Esophagus muscularis mucosa (tissue), 3 donors: ENCODE results near the gene MAGI1.

Experiments
- CTCF ChIP-seq, 3 experiments: fragments of 200-600 bp in 2 of 3; fragments of 450-650 bp in 1 of 3; sonication (generic) in 2 of 3; IDR thresholded peaks; one replicate each; pipeline ENCODE4 v1.5.1; 2017 to 2019; ENCODE audit warnings: antibody characterized with exemption in 3 of 3, mild to moderate bottlenecking in 2 of 3, moderate library complexity in 1 of 3
- POLR2A ChIP-seq: fragments of 450-650 bp; IDR thresholded peaks from one replicate; pipeline ENCODE4 v1.6.1; 2017; ENCODE audit warnings: antibody characterized with exemption, moderate library complexity, mild to moderate bottlenecking, low read depth
- POLR2AphosphoS5 ChIP-seq, 2 donors: sonication (generic); formaldehyde crosslinking; IDR thresholded peaks; one replicate each; pipeline ENCODE4 v1.6.1; 2017; ENCODE audit warnings: antibody characterized with exemption in 2 of 2

- no peak for TF ChIP-seq POLR2A
- TF ChIP-seq CTCF (IDR thresholded peaks at IDR 0.05) = no peak
- no peak for TF ChIP-seq POLR2AphosphoS5 (IDR thresholded peaks at IDR 0.05)
These were observed 486.8 kb downstream of the MAGI1 start for GRCh38 chr3:65551945-65552344.
